ENCODE data around the gene ADRM1.

Gene ADRM1

GRCh38 chr20:62298577-62299249, 4.1 kb upstream of the ADRM1 start:
- FAIRE-seq: no peak

GRCh38 chr20:62299666-62300236, 3.0 kb upstream of the ADRM1 start:
- FAIRE-seq: no peak

- FAIRE-seq: no peak
These were observed 2.5 kb upstream of the ADRM1 start for GRCh38 chr20:62300319-62300718.

- no peak for FAIRE-seq
These were observed 1.6 kb upstream of the ADRM1 start for GRCh38 chr20:62301111-62301668.

- FAIRE-seq: no peak
These were observed 940 bp upstream of the ADRM1 start for GRCh38 chr20:62301773-62302340.

- no peak for FAIRE-seq
These were observed 204 bp downstream of the ADRM1 start for GRCh38 chr20:62303062-62303339.

GRCh38 chr20:62303340-62304226, 786 bp downstream of the ADRM1 start:
- FAIRE-seq: no peak

GRCh38 chr20:62304331-62305148, 1.7 kb downstream of the ADRM1 start:
- FAIRE-seq: no peak

GRCh38 chr20:62305149-62305764, 2.5 kb downstream of the ADRM1 start:
- no peak for FAIRE-seq

GRCh38 chr20:62305765-62306413, 3.1 kb downstream of the ADRM1 start:
- FAIRE-seq: no peak

GRCh38 chr20:62306414-62307187, 3.8 kb downstream of the ADRM1 start:
- no peak for FAIRE-seq

GRCh38 chr20:62307226-62308101, 4.7 kb downstream of the ADRM1 start:
- FAIRE-seq: no peak

GRCh38 chr20:62308102-62308822, 5.5 kb downstream of the ADRM1 start:
- no peak for FAIRE-seq

GRCh38 chr20:62309198-62309944, 6.6 kb downstream of the ADRM1 start:
- no peak for FAIRE-seq

GRCh38 chr20:62309947-62310756, 7.4 kb downstream of the ADRM1 start:
- FAIRE-seq: no peak

GRCh38 chr20:62310757-62311121, 7.9 kb downstream of the ADRM1 start:
- FAIRE-seq: no peak

- no peak for FAIRE-seq
These were observed 8.4 kb downstream of the ADRM1 start for GRCh38 chr20:62311150-62311549.

All from islet of Langerhans (tissue), 1 donor.